ENCODE measurements around the gene CLDN22. TPM values are rescaled to one million over a fixed set of nuclear protein-coding genes. Genes with fewer than 3 reads are reported as not detected.

Gene CLDN22
- total RNA-seq, 1 experiment from 2014 or later = not detected

GRCh38 chr4:183289688-183290087, 30.4 kb downstream of the CLDN22 start:
- Histone ChIP-seq H3K36me3 (ENCODE audit: insufficient read depth, low read length) (no peaks in the 10 kb centered on the region), H3K79me2 (ENCODE audit: low read length) (no peaks in the 10 kb centered on the region), H3K27ac (ENCODE audit: low read length) (no peak overlapping the region), H2AFZ (ENCODE audit: low read length) (no peak overlapping the region), H3K9me2 (replicated peaks; ENCODE audit: insufficient read depth, low read length) (no peaks in the 10 kb centered on the region), H3K4me3 (ENCODE audit: low read length) (no peak overlapping the region), H3K4me1 (ENCODE audit: low read length) (no peaks in the 10 kb centered on the region), H3K27me3 (ENCODE audit: low read length) (no peaks in the 10 kb centered on the region), H3K4me2 (ENCODE audit: low read depth, low read length, poor library complexity, severe bottlenecking) (no peak overlapping the region), H4K20me1 (ENCODE audit: insufficient read depth, low read depth, low read length) (no peaks in the 10 kb centered on the region), H3K9ac (ENCODE audit: low read length) (no peak overlapping the region), H3K9me3 (ENCODE audit: low read length) (no peaks in the 10 kb centered on the region)
- DNase-seq = no peak

GRCh38 chr4:183288955-183289354, 31.1 kb downstream of the CLDN22 start:
- no peak overlapping the region for H3K4me2 ChIP-seq (ENCODE audit: low read depth, low read length, poor library complexity, severe bottlenecking)
- H3K4me1 ChIP-seq (ENCODE audit: low read length) = no peaks in the 10 kb centered on the region
- H3K27me3 ChIP-seq (ENCODE audit: low read length) = no peaks in the 10 kb centered on the region
- no peaks in the 10 kb centered on the region for H3K9me3 ChIP-seq (ENCODE audit: low read length)
- no peak overlapping the region for H3K27ac ChIP-seq (ENCODE audit: low read length)
- no peaks in the 10 kb centered on the region for H3K9me2 ChIP-seq (replicated peaks; ENCODE audit: insufficient read depth, low read length)
- H3K9ac ChIP-seq (ENCODE audit: low read length) = no peak overlapping the region
- H3K36me3 ChIP-seq (ENCODE audit: insufficient read depth, low read length) = no peaks in the 10 kb centered on the region
- H3K79me2 ChIP-seq (ENCODE audit: low read length) = no peaks in the 10 kb centered on the region
- DNase-seq = no peak
- H4K20me1 ChIP-seq (ENCODE audit: insufficient read depth, low read depth, low read length) = no peaks in the 10 kb centered on the region
- H3K4me3 ChIP-seq (ENCODE audit: low read length) = no peak overlapping the region
- H2AFZ ChIP-seq (ENCODE audit: low read length) = no peak overlapping the region

GRCh38 chr4:183287677-183288076, 32.4 kb downstream of the CLDN22 start:
- H3K4me1 ChIP-seq (ENCODE audit: low read length) = no peaks in the 10 kb centered on the region
- H3K9me2 ChIP-seq (replicated peaks; ENCODE audit: insufficient read depth, low read length) = no peaks in the 10 kb centered on the region
- no peak overlapping the region for H3K4me3 ChIP-seq (ENCODE audit: low read length)
- H2AFZ ChIP-seq (ENCODE audit: low read length) = no peak overlapping the region
- H3K4me2 ChIP-seq (ENCODE audit: low read depth, low read length, poor library complexity, severe bottlenecking) = no peak overlapping the region
- H3K9me3 ChIP-seq (ENCODE audit: low read length) = no peaks in the 10 kb centered on the region
- DNase-seq = no peak
- no peaks in the 10 kb centered on the region for H4K20me1 ChIP-seq (ENCODE audit: insufficient read depth, low read depth, low read length)
- H3K27me3 ChIP-seq (ENCODE audit: low read length) = no peaks in the 10 kb centered on the region
- no peak overlapping the region for H3K27ac ChIP-seq (ENCODE audit: low read length)
- no peaks in the 10 kb centered on the region for H3K79me2 ChIP-seq (ENCODE audit: low read length)
- no peak overlapping the region for H3K9ac ChIP-seq (ENCODE audit: low read length)
- H3K36me3 ChIP-seq (ENCODE audit: insufficient read depth, low read length) = no peaks in the 10 kb centered on the region

GRCh38 chr4:183287309-183287659, 32.8 kb downstream of the CLDN22 start:
- Histone ChIP-seq H2AFZ (ENCODE audit: low read length) (no peak overlapping the region), H3K4me3 (ENCODE audit: low read length) (no peak overlapping the region)

DNA sequence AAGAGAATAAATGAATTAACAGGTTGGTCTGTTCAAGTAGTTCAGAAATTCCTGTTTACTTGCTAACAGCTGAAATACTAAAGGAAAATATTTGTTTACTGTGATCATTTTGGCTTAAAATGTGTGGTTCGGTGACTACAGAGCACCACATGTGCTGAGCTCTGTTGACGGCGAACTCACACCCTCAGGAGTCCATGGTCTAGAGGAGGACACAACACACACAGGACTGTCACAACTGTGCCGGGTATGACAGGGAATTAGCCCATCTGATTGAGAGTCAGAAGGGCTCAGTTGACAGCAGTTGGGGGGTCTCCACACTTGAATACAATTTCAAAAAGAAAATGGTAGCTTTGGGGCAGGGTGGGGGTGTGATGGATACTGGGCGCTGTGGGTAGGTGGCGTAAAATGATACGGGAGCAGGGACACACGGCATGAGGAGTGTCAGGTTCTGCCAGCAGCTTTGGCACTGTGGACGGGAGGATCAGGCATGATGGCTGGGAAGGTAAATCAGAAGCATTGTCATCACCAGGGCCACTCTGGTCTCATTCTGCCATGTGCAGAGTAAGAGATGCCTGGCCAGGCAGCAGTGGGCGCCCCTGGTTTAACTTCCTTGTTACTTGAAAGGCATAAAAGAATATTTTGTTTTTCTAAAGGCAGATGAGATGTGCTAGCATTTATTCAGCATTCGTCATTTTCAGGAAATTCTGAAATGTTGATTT, 33.3 kb downstream of the CLDN22 start:
- Histone ChIP-seq H2AFZ (ENCODE audit: low read length) (no peak overlapping the region), H3K9me2 (replicated peaks; ENCODE audit: insufficient read depth, low read length) (no peaks in the 10 kb centered on the region), H3K9me3 (ENCODE audit: low read length) (no peaks in the 10 kb centered on the region), H3K79me2 (ENCODE audit: low read length) (no peaks in the 10 kb centered on the region), H3K27me3 (ENCODE audit: low read length) (no peaks in the 10 kb centered on the region), H3K9ac (ENCODE audit: low read length) (no peak overlapping the region), H3K4me2 (ENCODE audit: low read depth, low read length, poor library complexity, severe bottlenecking) (no peak overlapping the region), H4K20me1 (ENCODE audit: insufficient read depth, low read depth, low read length) (no peaks in the 10 kb centered on the region), H3K27ac (ENCODE audit: low read length) (no peak overlapping the region), H3K4me1 (ENCODE audit: low read length) (no peaks in the 10 kb centered on the region), H3K36me3 (ENCODE audit: insufficient read depth, low read length) (no peaks in the 10 kb centered on the region), H3K4me3 (ENCODE audit: low read length) (no peak overlapping the region)
- DNase-seq = no peak

More at GRCh38 chr4:183287309-183287659, 32.8 kb downstream of the CLDN22 start:
- Histone ChIP-seq H3K9ac (ENCODE audit: low read length) (no peak overlapping the region), H3K4me1 (ENCODE audit: low read length) (no peaks in the 10 kb centered on the region), H3K4me2 (ENCODE audit: low read depth, low read length, poor library complexity, severe bottlenecking) (no peak overlapping the region), H3K36me3 (ENCODE audit: insufficient read depth, low read length) (no peaks in the 10 kb centered on the region), H3K79me2 (ENCODE audit: low read length) (no peaks in the 10 kb centered on the region), H3K9me2 (replicated peaks; ENCODE audit: insufficient read depth, low read length) (no peaks in the 10 kb centered on the region), H3K27ac (ENCODE audit: low read length) (no peak overlapping the region), H3K27me3 (ENCODE audit: low read length) (no peaks in the 10 kb centered on the region), H3K9me3 (ENCODE audit: low read length) (no peaks in the 10 kb centered on the region), H4K20me1 (ENCODE audit: insufficient read depth, low read depth, low read length) (no peaks in the 10 kb centered on the region)
- no peak for DNase-seq

GRCh38 chr4:183285886-183286285, 34.2 kb downstream of the CLDN22 start:
- no peaks in the 10 kb centered on the region for H3K9me2 ChIP-seq (replicated peaks; ENCODE audit: insufficient read depth, low read length)
- DNase-seq = no peak
- no peaks in the 10 kb centered on the region for H3K27me3 ChIP-seq (ENCODE audit: low read length)
- no peaks in the 10 kb centered on the region for H3K36me3 ChIP-seq (ENCODE audit: insufficient read depth, low read length)
- H3K9me3 ChIP-seq (ENCODE audit: low read length) = no peaks in the 10 kb centered on the region
- H4K20me1 ChIP-seq (ENCODE audit: insufficient read depth, low read depth, low read length) = no peaks in the 10 kb centered on the region
- H3K79me2 ChIP-seq (ENCODE audit: low read length) = no peaks in the 10 kb centered on the region
- H3K27ac ChIP-seq (ENCODE audit: low read length) = no peak overlapping the region
- no peak overlapping the region for H3K9ac ChIP-seq (ENCODE audit: low read length)
- H3K4me1 ChIP-seq (ENCODE audit: low read length) = no peaks in the 10 kb centered on the region
- no peak overlapping the region for H3K4me2 ChIP-seq (ENCODE audit: low read depth, low read length, poor library complexity, severe bottlenecking)
- H2AFZ ChIP-seq (ENCODE audit: low read length) = no peak overlapping the region
- no peak overlapping the region for H3K4me3 ChIP-seq (ENCODE audit: low read length)

DNA sequence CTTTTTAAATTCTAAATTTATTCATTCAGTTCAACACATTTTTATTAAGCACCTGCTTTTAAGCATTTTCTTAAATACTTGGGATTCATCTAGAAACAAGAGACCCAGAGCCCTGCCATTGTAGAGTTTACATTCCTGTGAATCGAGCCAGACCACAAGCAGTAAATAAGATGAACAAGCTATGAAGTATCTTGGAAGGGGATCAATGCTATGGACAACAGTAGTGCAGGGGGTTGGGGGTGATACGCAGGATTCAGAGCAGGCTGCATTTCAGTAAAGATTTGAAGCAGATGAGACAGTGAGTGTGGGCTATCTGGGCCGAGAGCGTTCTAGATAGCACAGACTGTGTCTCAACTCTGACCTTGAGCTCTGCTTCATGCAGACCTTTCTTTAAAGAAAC, 35.1 kb downstream of the CLDN22 start:
- no peaks in the 10 kb centered on the region for H4K20me1 ChIP-seq (ENCODE audit: insufficient read depth, low read depth, low read length)
- no peak overlapping the region for H3K9ac ChIP-seq (ENCODE audit: low read length)
- H3K27me3 ChIP-seq (ENCODE audit: low read length) = no peaks in the 10 kb centered on the region
- H2AFZ ChIP-seq (ENCODE audit: low read length) = no peak overlapping the region
- no peak for DNase-seq
- no peaks in the 10 kb centered on the region for H3K4me1 ChIP-seq (ENCODE audit: low read length)
- no peak overlapping the region for H3K4me2 ChIP-seq (ENCODE audit: low read depth, low read length, poor library complexity, severe bottlenecking)
- no peaks in the 10 kb centered on the region for H3K79me2 ChIP-seq (ENCODE audit: low read length)
- H3K9me3 ChIP-seq (ENCODE audit: low read length) = no peaks in the 10 kb centered on the region
- no peaks in the 10 kb centered on the region for H3K36me3 ChIP-seq (ENCODE audit: insufficient read depth, low read length)
- H3K4me3 ChIP-seq (ENCODE audit: low read length) = no peak overlapping the region
- H3K9me2 ChIP-seq (replicated peaks; ENCODE audit: insufficient read depth, low read length) = no peaks in the 10 kb centered on the region
- H3K27ac ChIP-seq (ENCODE audit: low read length) = no peak overlapping the region

DNA sequence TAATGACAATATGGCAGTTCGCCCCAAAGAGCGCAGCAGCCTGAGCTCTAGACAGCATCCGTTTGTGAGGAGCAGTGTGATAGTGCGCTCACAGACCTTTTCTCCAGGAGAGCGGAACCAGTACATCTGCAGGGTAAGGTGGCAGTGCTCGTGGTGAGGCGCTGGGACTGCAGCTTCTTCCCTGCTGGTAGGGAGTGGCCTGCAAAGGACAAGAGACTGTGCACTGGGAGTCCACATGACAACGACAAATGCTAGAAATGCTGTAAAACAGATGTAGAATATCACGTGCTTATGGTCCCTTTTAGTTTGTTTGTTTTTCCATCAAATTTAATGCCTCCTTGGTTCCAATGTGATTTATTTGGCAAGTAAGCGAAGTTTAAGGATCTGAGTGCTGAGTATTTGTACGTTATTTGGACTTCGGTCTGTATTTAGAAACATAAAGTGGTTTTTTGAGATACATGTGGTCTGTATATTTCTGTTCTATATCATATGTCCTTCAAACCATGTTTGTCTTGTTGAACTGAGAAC, 35.8 kb downstream of the CLDN22 start:
- no peak overlapping the region for H3K4me3 ChIP-seq (ENCODE audit: low read length)
- no peak overlapping the region for H2AFZ ChIP-seq (ENCODE audit: low read length)
- H3K9me2 ChIP-seq (replicated peaks; ENCODE audit: insufficient read depth, low read length) = no peaks in the 10 kb centered on the region
- no peaks in the 10 kb centered on the region for H3K9me3 ChIP-seq (ENCODE audit: low read length)
- no peak overlapping the region for H3K4me2 ChIP-seq (ENCODE audit: low read depth, low read length, poor library complexity, severe bottlenecking)
- no peak for DNase-seq
- H3K27ac ChIP-seq (ENCODE audit: low read length) = no peak overlapping the region
- H3K4me1 ChIP-seq (ENCODE audit: low read length) = no peaks in the 10 kb centered on the region
- H3K79me2 ChIP-seq (ENCODE audit: low read length) = no peaks in the 10 kb centered on the region
- no peaks in the 10 kb centered on the region for H3K27me3 ChIP-seq (ENCODE audit: low read length)
- no peak overlapping the region for H3K9ac ChIP-seq (ENCODE audit: low read length)
- H4K20me1 ChIP-seq (ENCODE audit: insufficient read depth, low read depth, low read length) = no peaks in the 10 kb centered on the region
- no peaks in the 10 kb centered on the region for H3K36me3 ChIP-seq (ENCODE audit: insufficient read depth, low read length)

All from Karpas-422 (cell line).